HepG2 (cell line): ENCODE measurements around the gene ERCC4. TPM values are rescaled to one million over a fixed set of nuclear protein-coding genes. Genes with fewer than 3 reads are reported as not detected.
A peak's percentile ranks its signal among the peaks of the same experiment; 100 is the strongest.

Experiments used
- ATF7-NPFF ChIP-seq: sonication (generic); formaldehyde crosslinking; IDR thresholded peaks from 2 replicates; pipeline ENCODE4 v1.8.1; 2023; ENCODE audit warnings: mild to moderate bottlenecking, low read depth, missing genetic modification reagents, moderate library complexity
- CBFB ChIP-seq: sonication (generic); formaldehyde crosslinking; IDR thresholded peaks from 2 replicates; pipeline ENCODE4 v1.4.0; 2020; ENCODE audit warnings: missing genetic modification reagents
- CREM ChIP-seq, 2 experiments: sonication (generic) in 1 of 2; formaldehyde crosslinking in 1 of 2; IDR thresholded peaks; 2 replicates each; pipeline versions ENCODE4 v1.4.0 to v1.6.1; 2016 to 2020; ENCODE audit warnings: antibody characterized with exemption in 1 of 2, mild to moderate bottlenecking in 1 of 2, missing genetic modification reagents in 1 of 2
- FOXA1 ChIP-seq, 2 experiments: fragments of 450-650 bp in 1 of 2; sonication (generic) in 1 of 2; formaldehyde crosslinking in 1 of 2; IDR thresholded peaks; 2 replicates each; pipeline versions ENCODE4 v1.4.0 to v1.6.1; 2016 to 2020; ENCODE audit warnings: missing genetic modification reagents in 1 of 2
- HNF1B ChIP-seq: sonication (generic); formaldehyde crosslinking; IDR thresholded peaks from 2 replicates; pipeline ENCODE4 v1.5.1; 2020; ENCODE audit warnings: mild to moderate bottlenecking, moderate library complexity, missing genetic modification reagents
- IKZF5 ChIP-seq: IDR thresholded peaks from 2 replicates; pipeline ENCODE4 v1.6.1; 2018; ENCODE audit warnings: missing genetic modification reagents, mild to moderate bottlenecking, missing compliant biosample characterization
- KMT2A ChIP-seq: sonication (generic); formaldehyde crosslinking; IDR thresholded peaks from 2 replicates; pipeline ENCODE4 v1.4.0; 2020; ENCODE audit warnings: missing genetic modification reagents
- NFE2L1 ChIP-seq: sonication (generic); formaldehyde crosslinking; IDR thresholded peaks from 2 replicates; pipeline ENCODE4 v1.4.0; 2020; ENCODE audit warnings: missing genetic modification reagents, mild to moderate bottlenecking, borderline replicate concordance
- NR2F6 ChIP-seq, 2 experiments: IDR thresholded peaks; 2 replicates each; pipeline ENCODE4 v1.6.1; 2016; ENCODE audit warnings: antibody characterized with exemption in 1 of 2, mild to moderate bottlenecking in 1 of 2
- PREB ChIP-seq: sonication (generic); formaldehyde crosslinking; IDR thresholded peaks from 2 replicates; pipeline ENCODE4 v1.4.0; 2020; ENCODE audit warnings: missing genetic modification reagents
- SIN3B ChIP-seq: fragments of 150-350 bp; IDR thresholded peaks from 2 replicates; pipeline ENCODE4 v1.6.1; 2014; ENCODE audit warnings: low read length
- SRY ChIP-seq: sonication (generic); formaldehyde crosslinking; IDR thresholded peaks from 2 replicates; pipeline ENCODE4 v1.8.0; 2022; ENCODE audit warnings: mild to moderate bottlenecking, missing genetic modification reagents
- TCF12 ChIP-seq, 2 experiments: fragments of 450-650 bp in 1 of 2; sonication (generic) in 1 of 2; formaldehyde crosslinking in 1 of 2; IDR thresholded peaks; 2 replicates each; pipeline versions ENCODE4 v1.6.1 to v1.8.0; 2017 to 2022; ENCODE audit warnings: antibody characterized with exemption in 1 of 2, mild to moderate bottlenecking in 1 of 2, missing genetic modification reagents in 1 of 2, moderate library complexity in 1 of 2
- TOE1 ChIP-seq: sonication (generic); formaldehyde crosslinking; IDR thresholded peaks from 2 replicates; pipeline ENCODE4 v1.4.0; 2020; ENCODE audit warnings: mild to moderate bottlenecking, missing genetic modification reagents
- TRAFD1 ChIP-seq: sonication (generic); formaldehyde crosslinking; IDR thresholded peaks from 2 replicates; pipeline ENCODE4 v1.5.1; 2020; ENCODE audit warnings: missing genetic modification reagents, mild to moderate bottlenecking, borderline replicate concordance
- UBTF ChIP-seq: sonication (generic); formaldehyde crosslinking; IDR thresholded peaks from 2 replicates; pipeline ENCODE4 v1.4.0; 2020; ENCODE audit warnings: mild to moderate bottlenecking, missing genetic modification reagents
- ZNF280D ChIP-seq: sonication (generic); formaldehyde crosslinking; IDR thresholded peaks from 2 replicates; pipeline ENCODE4 v1.5.1; 2020; ENCODE audit warnings: mild to moderate bottlenecking, missing genetic modification reagents
- ZNF644 ChIP-seq: IDR thresholded peaks from 2 replicates; pipeline ENCODE4 v1.6.1; 2016; ENCODE audit warnings: low read depth
- polyA plus RNA-seq, 8 experiments: library from polyadenylated mRNA; depleted of rRNA in 3 of 8; stranded (reverse) in 7 of 8; unstranded in 1 of 8; fragments of >200 nt; fragmentation: Illumina TruSeq in 4 of 8; extraction: Trizol in 4 of 8; gene quantifications; 2 replicates each; pipeline versions ENCODE4 v1.2.1 to v1.2.3, GENCODE V29; 2011 to 2016; ENCODE audit warnings: low read depth in 4 of 8, missing spikeins in 1 of 8, mixed read lengths in 1 of 8; ENCODE audit not compliant: insufficient read depth in 1 of 8
- total RNA-seq, 5 experiments: library from RNA; depleted of rRNA; stranded (reverse); fragments of >200 nt; fragmentation: Illumina TruSeq; extraction: Trizol; gene quantifications; 2 replicates each; pipeline ENCODE4 v1.2.3, GENCODE V29; 2016; ENCODE audit warnings: low read depth in 1 of 5

The ERCC4 gene
- total and polyA plus RNA-seq, 2 of the 13 experiments (the other 11 are each of a cell fraction or from before 2014, with no cell fraction given) = 5.4 to 15.2 TPM

- TF ChIP-seq TCF12 (IDR thresholded peaks at IDR 0.05) = no peak
- 0 out of 2 replicates have a peak, but pooled peaks have one; percentile 65 for TF ChIP-seq TCF12 (CRISPR knock-in tag; IDR thresholded peaks at IDR 0.05)
- TF ChIP-seq SRY (CRISPR knock-in tag) = no peak
- TF ChIP-seq ZNF280D (CRISPR knock-in tag) = 0 out of 2 replicates have a peak, but pooled peaks have one; percentile 76
- 0 out of 2 replicates have a peak, but pooled peaks have one; percentile 70 for TF ChIP-seq ZNF644 (CRISPR knock-in tag)
- TF ChIP-seq CREM (IDR thresholded peaks at IDR 0.05) = peak; percentile 37; the same call in 1 of the 2 replicates
- TF ChIP-seq CREM (CRISPR knock-in tag; IDR thresholded peaks at IDR 0.05) = no peak
- TF ChIP-seq HNF1B (CRISPR knock-in tag) = no peak
- no peak for TF ChIP-seq ATF7-NPFF (CRISPR knock-in tag)
- no peak for TF ChIP-seq NFE2L1 (CRISPR knock-in tag)
- TF ChIP-seq TOE1 (CRISPR knock-in tag) = no peak
- no peak for TF ChIP-seq PREB (CRISPR knock-in tag)
- no peak for TF ChIP-seq UBTF
- TF ChIP-seq NR2F6 (IDR thresholded peaks at IDR 0.05) = peak; percentile 58; the same call in 1 of the 2 replicates
- TF ChIP-seq NR2F6 (CRISPR knock-in tag; IDR thresholded peaks at IDR 0.05) = peak; percentile 59; the same call in 1 of the 2 replicates
- no peak for TF ChIP-seq SIN3B
- no peak for TF ChIP-seq TRAFD1 (CRISPR knock-in tag)
- TF ChIP-seq FOXA1 (IDR thresholded peaks at IDR 0.05) = no peak
- no peak for TF ChIP-seq FOXA1 (CRISPR knock-in tag; IDR thresholded peaks at IDR 0.05)
- TF ChIP-seq KMT2A (CRISPR knock-in tag) = no peak
- TF ChIP-seq CBFB = no peak
- peak; percentile 21; the same call in 1 of the 2 replicates for TF ChIP-seq IKZF5
Measured at GRCh38 chr16:13995194-13995593, 75.2 kb downstream of the ERCC4 start (continued).
